DMS53 (cell line): ENCODE data around the gene NCMAP.

ENCODE experiments used
- DNase-seq: peaks from one replicate; lab custom pipeline; 2025; lab: John Stamatoyannopoulos, UW

NCMAP gene

DNA sequence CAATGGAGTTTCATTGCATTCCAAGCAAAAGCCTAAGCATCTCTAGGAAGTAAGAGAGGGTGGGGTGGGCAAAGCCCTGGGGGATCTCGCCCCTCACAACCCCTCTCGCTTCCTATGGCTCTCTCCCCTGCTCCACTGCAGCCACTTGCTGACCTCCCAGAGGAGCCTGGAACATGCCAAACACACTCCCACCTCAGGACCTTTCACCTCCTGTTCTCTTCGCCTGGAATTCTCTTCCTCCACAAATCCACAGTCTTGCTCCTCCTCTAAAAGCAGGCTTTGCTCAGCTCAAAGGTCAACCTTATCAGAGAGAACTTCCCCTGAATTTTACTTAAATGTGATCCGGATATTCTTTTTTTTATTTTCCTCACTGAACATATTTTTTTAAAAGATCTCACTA is 66.3 kb downstream of the NCMAP start:
- no peak for DNase-seq

DNA sequence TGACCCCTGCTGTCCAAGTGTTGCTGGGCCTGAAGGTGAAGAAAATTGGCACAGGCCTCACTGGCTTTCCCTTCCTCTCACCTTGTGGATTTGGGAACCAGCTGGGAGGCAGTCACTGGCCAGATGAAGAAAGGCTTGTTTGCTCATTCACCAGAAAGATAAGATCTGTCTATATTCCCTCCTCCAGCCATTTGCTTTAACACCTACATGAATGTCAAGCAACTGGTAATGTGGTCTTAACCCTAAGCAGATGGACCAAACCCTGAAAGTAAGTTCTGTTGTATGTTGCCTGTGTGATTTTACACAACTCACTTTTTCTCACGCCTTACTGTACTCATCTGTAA is 76.9 kb downstream of the NCMAP start:
- DNase-seq: no peak

DNA sequence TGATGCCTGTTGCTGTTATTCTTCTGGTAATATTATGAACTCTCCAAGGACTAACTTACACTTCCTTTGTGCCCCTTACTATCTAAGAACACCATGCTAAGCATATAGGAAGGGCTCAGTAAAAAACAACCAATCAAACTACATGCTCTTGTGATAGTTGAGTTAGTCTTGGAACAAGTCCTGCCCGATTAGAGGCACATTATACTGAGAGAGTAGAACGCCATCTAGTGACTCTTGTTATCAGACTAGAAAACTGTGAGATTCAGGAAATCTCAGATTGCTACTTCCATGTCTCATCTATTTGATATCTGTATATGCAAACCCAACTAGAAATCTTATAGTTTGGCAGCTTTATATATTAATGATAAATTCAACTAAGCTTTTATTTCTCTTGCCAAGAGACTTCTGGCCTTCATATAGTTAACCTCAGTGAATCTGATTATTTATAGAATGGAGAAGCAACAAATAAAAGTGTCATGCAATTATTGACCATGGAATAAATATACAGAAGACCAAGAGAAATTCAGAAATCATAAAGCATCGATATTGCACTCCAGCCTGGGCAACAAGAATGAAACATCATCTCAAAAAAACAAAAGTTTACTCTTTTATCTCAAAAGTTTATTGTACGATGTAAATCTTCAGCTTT is 79.4 kb downstream of the NCMAP start:
- DNase-seq: peak; percentile 88

DNA sequence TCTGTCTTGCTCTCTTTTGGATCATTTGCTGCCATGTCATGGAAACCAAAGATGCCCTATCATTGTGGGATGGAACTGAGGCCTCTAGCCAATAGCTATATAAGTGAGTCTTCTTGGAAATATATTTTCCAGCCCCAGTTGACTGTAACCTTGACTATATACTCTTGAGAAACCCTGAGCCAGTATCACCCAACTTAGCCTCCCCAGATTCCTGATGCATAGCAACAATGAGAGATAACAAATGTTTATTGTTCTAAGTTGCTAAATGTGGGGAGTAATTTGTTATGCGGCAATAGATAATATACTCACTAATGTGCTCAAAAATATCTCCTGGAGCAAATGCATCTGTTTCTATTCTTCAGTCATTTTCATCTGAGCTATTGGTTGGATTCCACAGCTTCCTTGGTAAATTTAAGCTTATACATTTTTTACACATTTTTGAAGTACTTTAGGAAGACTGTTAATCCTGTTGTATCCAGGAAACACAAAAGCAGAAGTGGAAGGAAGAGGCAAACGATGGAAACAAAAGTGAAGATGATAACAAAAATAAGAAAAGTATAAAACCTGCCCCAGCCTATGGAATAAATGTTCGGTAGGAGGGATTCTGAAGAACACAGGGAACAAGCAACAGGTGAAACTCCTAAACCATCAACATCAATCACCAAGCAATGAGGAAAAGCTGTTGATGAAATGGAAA is 80.9 kb downstream of the NCMAP start:
- no peak for DNase-seq

DNA sequence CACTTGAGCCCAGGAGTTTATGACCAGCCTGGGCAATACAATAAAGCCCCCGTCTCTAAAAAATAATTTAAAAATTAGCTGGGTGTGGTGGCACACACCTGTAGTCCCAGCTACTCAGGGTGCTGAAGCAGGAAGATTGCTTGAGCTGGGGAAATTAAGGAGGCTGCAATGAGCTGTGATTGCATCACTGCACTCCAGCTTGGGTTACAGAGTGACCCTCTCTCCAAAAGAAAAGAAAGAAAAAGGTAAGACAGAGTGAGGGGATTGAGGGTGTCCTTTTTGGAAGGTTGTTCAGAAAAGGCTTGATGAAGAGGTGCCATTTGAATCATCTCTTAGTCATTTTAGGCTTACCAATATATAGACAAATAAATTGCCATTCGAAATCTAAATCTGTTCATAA is 83.2 kb downstream of the NCMAP start:
- DNase-seq: no peak

DNA sequence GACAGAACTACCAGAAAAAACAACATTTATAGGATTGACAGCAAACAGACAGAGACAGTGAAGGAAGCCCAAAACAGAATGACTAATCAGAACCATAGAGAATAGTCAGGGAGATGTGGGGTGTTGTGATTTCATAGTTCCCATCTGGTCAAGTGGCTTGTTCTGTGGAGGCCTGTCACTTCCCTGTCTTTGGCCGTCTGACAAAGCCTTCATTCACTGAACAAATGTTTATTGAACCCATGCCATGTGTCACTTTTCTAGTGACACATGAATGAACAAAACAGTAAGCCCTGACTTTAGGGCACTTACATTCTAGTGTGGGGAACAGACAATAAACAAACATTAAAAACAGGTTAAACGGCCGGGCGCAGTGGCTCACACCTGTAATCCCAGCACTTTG is 84.0 kb downstream of the NCMAP start:
- DNase-seq: peak; percentile 83

DNA sequence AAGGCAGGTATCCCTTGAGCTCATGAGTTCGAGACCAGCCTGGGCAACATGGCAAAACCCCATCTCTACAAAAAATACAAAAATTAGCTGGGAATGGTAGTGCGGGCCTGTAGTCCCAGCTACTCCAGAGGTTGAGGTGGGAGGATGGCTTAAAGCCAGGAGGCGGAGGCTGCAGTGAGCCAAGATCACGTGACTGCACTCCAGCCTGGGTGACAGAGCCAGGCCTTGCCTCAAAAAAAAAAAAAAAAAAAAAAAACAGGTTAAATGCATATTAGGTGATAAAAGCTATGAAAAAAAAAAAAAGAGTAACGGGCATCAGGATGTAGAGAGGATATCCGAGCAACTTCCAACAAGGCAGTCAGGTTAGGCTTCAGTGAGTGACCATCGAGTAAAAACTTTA is 84.4 kb downstream of the NCMAP start:
- DNase-seq: peak; percentile 76

DNA sequence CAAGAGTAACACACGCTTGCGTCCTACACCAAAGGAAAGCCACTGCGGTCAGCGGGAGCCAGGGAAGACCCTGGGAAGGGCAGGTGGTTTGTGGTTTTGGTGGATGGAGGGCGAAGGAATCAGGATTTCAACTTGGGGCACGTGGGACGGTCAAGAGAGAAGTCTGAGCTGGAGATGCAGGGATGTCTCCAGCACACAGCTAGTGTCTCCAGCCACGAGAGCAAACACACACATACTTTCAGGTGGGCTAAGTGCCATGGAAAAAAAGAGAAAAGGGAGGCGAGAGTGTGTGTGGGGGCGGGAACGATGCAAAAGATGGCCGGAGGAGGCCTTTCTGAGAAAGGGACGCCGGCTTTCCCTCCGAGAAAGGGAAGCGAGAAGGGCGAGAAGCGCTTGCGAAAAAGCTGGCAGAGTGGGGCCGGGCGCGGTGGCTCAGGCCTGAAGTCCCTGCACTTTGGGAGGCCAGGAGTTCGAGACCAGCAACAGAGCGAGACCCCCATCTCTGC is 85.8 kb downstream of the NCMAP start:
- DNase-seq: peak; percentile 57

DNA sequence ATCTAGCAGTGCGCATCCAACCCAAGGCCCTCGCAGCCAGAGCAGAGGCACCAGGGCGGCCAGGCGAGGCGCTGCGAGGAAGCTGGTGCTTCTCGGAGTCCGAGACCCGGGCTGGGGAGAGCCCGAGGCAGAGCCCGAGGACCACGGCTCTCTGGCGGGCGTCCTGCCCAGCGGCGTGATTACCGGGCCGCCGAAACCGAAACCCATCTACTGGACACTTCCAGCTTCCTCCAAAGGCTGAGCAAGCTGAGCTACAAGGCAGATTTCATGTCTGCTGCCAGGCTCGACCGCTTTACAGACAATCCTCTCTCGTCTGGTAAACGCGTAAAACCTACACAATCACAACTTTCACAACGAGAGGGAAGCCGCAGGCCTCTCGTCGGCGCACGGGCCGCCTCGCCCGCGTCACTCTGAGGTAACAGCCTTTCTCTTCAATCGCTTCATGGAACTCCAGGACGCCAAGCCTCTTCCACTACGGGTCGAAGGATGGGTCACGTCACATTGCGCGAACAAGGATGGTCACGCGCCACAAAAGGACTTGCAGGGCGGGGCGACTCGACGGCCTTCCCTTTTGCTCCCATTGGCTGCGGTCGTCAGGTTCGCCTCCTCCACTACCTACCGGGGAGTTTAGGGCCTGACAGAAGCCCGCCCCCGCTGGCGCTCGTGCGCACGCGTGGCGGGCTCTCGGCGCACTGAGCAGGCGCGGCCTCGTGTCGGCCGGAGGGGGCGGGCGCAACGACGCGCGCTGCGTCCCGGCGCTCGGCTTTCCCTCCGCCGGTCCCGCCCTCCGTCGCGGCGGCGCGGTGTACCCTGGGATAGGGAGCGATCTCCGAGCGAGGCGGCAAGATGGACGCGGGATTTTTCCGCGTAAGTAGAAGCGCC is 86.8 kb downstream of the NCMAP start, which contains the start of gene SRRM1:
SRRM1 (plus strand) TSS at position 822 of the 882 bp plus-strand sequence; CDS start at position 847, 25 bp downstream.
- DNase-seq: peak; percentile 100

DNA sequence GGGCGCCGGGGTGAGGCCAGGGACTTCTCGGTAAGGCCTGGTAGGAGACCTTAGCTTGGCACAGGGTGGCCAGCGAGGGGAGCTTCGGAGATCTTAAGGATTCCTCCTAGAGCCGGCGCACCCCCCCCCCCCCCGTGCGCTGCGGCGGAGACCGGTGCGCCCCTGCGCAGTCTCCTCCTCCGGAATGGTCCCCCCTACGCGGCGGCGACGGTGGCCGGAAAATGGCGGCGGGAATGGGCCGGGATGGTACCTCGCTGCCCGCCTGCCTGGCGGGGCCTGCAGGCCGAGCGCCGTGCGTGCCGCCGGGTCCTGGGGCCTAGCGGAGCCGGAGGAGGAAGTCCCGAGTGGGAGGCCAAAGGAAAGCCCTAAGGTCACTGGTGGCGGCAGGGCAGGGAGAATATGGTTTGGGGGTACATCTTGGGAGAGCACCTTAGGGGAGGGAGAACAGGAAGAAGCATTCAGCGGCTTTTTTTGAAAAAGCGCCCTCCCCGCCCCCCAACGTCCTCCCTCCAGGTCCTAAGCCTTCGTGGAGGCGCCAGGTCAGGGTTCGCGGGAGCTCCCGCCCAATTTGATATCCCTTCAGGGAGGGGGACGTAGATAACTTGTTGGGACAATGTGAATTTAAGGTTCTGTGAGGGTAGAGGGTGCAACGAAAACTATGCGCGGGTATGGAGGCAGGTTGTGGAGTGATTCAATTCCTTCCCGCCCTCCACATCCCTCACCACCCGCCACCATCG is 87.6 kb downstream of the NCMAP start:
- DNase-seq: peak; percentile 68

DNA sequence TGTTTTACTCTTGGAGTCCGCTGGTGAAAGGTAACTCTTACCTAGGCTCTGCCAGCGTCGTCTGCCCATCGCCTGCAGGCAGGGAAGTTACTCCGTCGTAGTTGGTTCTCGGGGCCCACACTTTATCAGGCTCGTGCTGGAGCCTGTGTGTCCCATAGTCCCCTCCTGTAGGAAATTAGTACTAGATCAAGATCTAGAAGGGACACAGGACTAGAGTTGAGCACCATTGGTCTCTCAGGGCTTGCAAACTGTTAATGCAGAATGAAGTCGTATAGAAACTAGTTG is 88.2 kb downstream of the NCMAP start:
- peak; percentile 54 for DNase-seq

DNA sequence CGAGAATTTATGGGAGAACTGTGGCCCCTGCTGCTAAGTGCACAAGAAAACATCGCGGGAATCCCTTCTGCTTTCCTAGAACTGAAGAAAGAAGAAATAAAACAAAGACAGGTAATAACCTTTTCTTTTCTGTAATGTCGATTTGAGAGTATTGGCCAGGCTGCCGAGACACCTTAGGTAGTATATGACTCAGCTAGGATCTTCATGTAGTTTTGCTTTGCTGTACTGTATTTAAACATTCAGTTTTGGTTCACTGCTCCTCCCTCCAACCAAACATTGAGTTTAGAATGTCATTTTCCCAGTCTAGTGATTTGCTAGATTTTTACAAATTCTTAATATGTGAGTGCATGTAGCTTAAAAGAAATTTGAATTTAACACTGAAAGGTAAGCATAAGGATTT is 93.0 kb downstream of the NCMAP start:
- DNase-seq: no peak

DNA sequence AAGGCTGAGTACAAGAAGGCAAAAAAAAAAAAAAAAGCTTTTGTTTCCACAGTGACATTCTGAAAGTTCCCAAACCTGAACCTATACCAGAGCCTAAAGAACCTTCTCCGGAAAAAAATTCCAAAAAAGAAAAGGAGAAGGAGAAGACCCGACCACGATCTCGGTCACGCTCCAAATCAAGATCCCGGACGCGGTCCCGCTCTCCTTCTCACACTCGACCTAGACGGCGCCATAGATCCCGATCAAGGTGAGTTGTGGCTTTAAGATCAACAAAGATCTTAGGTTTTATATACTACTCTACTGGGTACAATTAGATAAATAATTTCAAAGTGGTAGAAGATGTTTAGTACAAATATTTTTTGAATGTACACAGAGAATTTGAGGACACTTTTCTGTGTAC is 96.5 kb downstream of the NCMAP start:
- no peak for DNase-seq

DNA sequence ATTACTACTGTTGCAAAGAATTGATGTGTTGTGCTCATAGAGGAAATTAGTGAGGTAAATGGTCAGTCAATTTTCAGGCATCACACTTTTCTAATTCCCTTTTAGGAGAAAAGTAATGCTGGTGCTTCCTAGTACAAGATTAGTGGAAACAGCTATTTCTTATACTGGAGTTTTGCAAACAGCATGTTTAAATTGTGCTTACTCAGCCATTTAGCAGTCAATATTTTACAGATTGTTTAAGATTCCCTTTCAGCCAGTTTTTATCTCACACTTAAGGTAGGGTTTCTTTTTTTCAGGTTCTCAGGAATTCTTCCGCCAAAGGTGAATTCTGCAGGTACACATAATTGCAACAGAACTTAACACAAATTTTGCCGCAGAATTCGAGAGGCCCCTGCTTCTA is 98.1 kb downstream of the NCMAP start:
- no peak for DNase-seq

DNA sequence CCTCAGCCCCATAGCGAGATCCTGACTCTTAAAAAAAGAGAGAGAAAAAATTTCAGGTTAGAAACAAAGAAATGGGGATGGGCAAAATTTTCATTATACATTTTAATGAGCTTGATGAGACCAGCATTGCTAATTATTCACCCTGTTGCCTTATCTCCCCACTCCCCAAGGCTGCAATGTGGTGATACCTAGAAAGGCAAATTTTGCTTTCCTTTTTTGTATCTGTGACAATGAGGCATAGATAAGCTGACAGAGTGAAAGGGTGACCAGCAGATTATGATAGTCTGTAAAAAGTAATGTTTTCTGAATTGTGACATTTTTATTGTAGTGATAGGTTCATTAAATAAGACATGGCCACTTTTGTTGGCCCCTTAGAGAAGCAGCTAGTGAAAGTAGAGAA is 100.2 kb downstream of the NCMAP start:
- no peak for DNase-seq

DNA sequence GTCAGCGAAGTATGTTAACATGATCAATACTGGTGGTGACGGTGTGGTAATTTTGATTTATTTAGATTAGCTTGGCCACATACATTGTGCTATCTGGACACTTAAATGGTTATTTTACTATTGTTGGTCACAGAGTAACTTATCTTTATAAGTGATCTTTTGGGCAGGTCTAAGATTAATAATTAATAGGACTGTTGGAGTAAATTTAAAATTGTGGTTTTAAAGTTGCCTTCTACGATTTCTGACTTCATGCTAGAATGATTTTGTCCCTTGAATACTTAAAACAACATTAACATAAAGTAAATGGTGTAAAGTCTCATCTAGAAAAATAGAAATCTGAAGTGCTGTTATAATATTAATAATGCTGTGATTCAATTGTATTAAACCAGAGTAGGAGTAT is 101.9 kb downstream of the NCMAP start:
- no peak for DNase-seq
